K562 (cell line): ENCODE measurements around the gene DCST1. TPM values are rescaled to one million over a fixed set of nuclear protein-coding genes. Genes with fewer than 3 reads are reported as not detected.

Experiments used
- ARID3A ChIP-seq: IDR thresholded peaks from 2 replicates; pipeline ENCODE4 v1.6.1; 2012; ENCODE audit warnings: low read depth, low read length, improper control_type of control experiment, borderline replicate concordance
- CBX1 ChIP-seq: sonication (generic); IDR thresholded peaks from 2 replicates; pipeline ENCODE4 v1.6.1; 2016; ENCODE audit warnings: antibody characterized with exemption, low read depth, mild to moderate bottlenecking
- CBX3 ChIP-seq, 2 experiments: IDR thresholded peaks; 1 replicate in 1 of 2; 2 replicates in 1 of 2; pipeline ENCODE4 v1.6.1; 2012; ENCODE audit warnings: inconsistent platforms in 2 of 2, low read length in 2 of 2, borderline replicate concordance in 1 of 2, control low read depth in 1 of 2
- GATAD2B ChIP-seq: fragments of 450-650 bp; IDR thresholded peaks from 2 replicates; pipeline ENCODE4 v1.6.1; 2017; ENCODE audit warnings: mild to moderate bottlenecking, borderline replicate concordance
- MAX ChIP-seq: sonication (generic); formaldehyde crosslinking; IDR thresholded peaks from 2 replicates; pipeline ENCODE4 v1.9.0; 2022; ENCODE audit warnings: mild to moderate bottlenecking, missing genetic modification reagents
- MNT ChIP-seq, 2 experiments: fragments of 450-650 bp; conservative IDR thresholded peaks; 2 replicates each; pipeline ENCODE4 v1.6.1; 2017; ENCODE audit warnings: mild to moderate bottlenecking in 2 of 2, moderate library complexity in 2 of 2
- SAFB ChIP-seq: fragments of 200-400 bp; formaldehyde crosslinking; IDR thresholded peaks from 2 replicates; pipeline ENCODE4 v1.6.1; 2017; ENCODE audit warnings: low read depth, low read length, borderline replicate concordance
- SOX6 ChIP-seq: fragments of 450-650 bp; IDR thresholded peaks from 2 replicates; pipeline ENCODE4 v1.6.1; 2014; ENCODE audit warnings: mild to moderate bottlenecking
- TFAP4 ChIP-seq: sonication (generic); formaldehyde crosslinking; IDR thresholded peaks from 2 replicates; pipeline ENCODE4 v1.8.0; 2022; ENCODE audit warnings: missing genetic modification reagents, mild to moderate bottlenecking, moderate library complexity, borderline replicate concordance
- ZNF253 ChIP-seq: fragments of 250-450 bp; sonication (Bioruptor Pico); conservative IDR thresholded peaks from 2 replicates; pipeline ENCODE4 v1.6.1; 2021; ENCODE audit warnings: mild to moderate bottlenecking
- ZNF639 ChIP-seq, 2 experiments: fragments of 200-800 bp in 1 of 2; sonication (Bioruptor generic) in 1 of 2; sonication (generic) in 1 of 2; formaldehyde crosslinking in 1 of 2; IDR thresholded peaks in 1 of 2; conservative IDR thresholded peaks in 1 of 2; 2 replicates each; pipeline versions ENCODE4 v1.5.0 to v1.6.1; 2016 to 2020; ENCODE audit warnings: missing compliant biosample characterization in 1 of 2, missing genetic modification characterization in 1 of 2, missing genetic modification reagents in 1 of 2
- polyA plus RNA-seq, 8 experiments: library from polyadenylated mRNA; depleted of rRNA in 4 of 8; stranded (reverse) in 5 of 8; unstranded in 3 of 8; fragments of >200 nt; fragmentation: Nextera tagmentation in 2 of 8; fragmentation: Illumina TruSeq in 1 of 8; extraction: Ambion mirVana in 2 of 8; extraction: Trizol in 1 of 8; gene quantifications; 2 replicates each; pipeline versions ENCODE4 v1.2.1 to v1.2.3, GENCODE V29; 2011 to 2014; ENCODE audit warnings: inconsistent platforms in 1 of 8, missing spikeins in 1 of 8
- total RNA-seq, 7 experiments: library from RNA; depleted of rRNA in 6 of 7; stranded (reverse); fragments of >200 nt in 6 of 7; fragmentation: Illumina TruSeq in 2 of 7; extraction: Trizol in 2 of 7; gene quantifications; 2 replicates each; pipeline versions ENCODE4 v1.2.1 to v1.2.3, GENCODE V29; 2011 to 2021; ENCODE audit warnings: low replicate concordance in 1 of 7

Gene DCST1
- total and polyA plus RNA-seq, 9 of the 15 experiments (the other 6 are each of a cell fraction or from before 2014, with no cell fraction given) = not detected

GRCh38 chr1:155044812-155045657 is 11.4 kb downstream of the DCST1 start (continued):
- TF ChIP-seq ZNF639 (CRISPR knock-in tag; conservative IDR thresholded peaks at IDR 0.05 in 1 of 2, IDR thresholded peaks at IDR 0.05 in 1 of 2) (no peak), ARID3A (no peak), MAX (CRISPR knock-in tag) (no peak), CBX3 (IDR thresholded peaks at IDR 0.05; ENCODE audit: borderline replicate concordance in 1 of 2, low read length in 2 of 2) (no peak), MNT (conservative IDR thresholded peaks at IDR 0.05) (peak in 1 of 2 experiments; percentile 30; a peak in 1 of 4 replicates), SOX6 (no peak), GATAD2B (no peak), TFAP4 (peak; percentile 94), ZNF253 (CRISPR knock-in tag) (no peak), SAFB (no peak), CBX1 (no peak)
